ENCODE results near the gene NIPAL4. TPM values are rescaled to one million over a fixed set of nuclear protein-coding genes. Genes with fewer than 3 reads are reported as not detected.

The NIPAL4 gene
- total RNA-seq, 1 experiment from 2014 or later: 0.58 TPM

DNA sequence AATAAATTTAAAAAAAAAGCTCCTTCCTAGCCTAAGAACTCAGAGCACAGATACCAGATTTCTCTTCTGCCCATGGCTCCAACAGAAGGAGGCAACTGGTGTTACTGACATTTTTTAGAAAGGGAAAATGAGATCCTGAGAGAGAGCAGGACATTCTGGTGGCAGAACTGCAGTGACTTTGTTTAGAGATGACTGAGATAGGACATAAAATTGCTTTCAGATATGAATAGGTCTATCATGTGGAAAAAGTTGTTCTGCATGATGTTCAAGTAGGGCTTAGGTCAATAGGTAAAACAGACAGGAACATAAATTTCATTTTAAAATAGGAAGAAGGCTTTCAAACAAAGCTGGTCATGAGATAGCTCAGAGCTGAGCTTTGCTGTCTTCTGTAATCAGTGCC lies 49.6 kb downstream of the NIPAL4 start:
- in situ Hi-C loops (cut with HindIII; ENCODE audit: low sequenced_read_pairs): no loop called here
- DNase-seq (ENCODE audit: low spot score): no peak

DNA sequence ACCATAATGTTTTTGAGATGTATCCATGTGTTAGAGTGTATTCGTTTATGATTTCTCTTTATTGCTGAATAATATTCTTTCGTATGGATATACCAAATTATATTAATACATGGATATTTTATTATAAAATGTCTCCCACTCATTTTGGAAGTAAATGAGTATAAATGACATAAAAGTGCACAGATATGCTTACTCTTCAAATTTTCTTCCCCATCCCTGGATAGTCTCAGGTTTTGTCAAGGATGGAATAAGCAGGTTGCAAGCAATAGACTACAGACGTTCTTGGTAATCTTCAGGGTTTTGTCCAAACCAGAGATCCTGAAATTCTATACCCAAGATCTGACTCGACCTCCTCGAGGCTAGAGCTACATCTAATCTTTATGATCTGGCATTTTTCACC lies 50.7 kb downstream of the NIPAL4 start:
- DNase-seq (ENCODE audit: low spot score): no peak
- in situ Hi-C loops (cut with HindIII; ENCODE audit: low sequenced_read_pairs): no loop called here

DNA sequence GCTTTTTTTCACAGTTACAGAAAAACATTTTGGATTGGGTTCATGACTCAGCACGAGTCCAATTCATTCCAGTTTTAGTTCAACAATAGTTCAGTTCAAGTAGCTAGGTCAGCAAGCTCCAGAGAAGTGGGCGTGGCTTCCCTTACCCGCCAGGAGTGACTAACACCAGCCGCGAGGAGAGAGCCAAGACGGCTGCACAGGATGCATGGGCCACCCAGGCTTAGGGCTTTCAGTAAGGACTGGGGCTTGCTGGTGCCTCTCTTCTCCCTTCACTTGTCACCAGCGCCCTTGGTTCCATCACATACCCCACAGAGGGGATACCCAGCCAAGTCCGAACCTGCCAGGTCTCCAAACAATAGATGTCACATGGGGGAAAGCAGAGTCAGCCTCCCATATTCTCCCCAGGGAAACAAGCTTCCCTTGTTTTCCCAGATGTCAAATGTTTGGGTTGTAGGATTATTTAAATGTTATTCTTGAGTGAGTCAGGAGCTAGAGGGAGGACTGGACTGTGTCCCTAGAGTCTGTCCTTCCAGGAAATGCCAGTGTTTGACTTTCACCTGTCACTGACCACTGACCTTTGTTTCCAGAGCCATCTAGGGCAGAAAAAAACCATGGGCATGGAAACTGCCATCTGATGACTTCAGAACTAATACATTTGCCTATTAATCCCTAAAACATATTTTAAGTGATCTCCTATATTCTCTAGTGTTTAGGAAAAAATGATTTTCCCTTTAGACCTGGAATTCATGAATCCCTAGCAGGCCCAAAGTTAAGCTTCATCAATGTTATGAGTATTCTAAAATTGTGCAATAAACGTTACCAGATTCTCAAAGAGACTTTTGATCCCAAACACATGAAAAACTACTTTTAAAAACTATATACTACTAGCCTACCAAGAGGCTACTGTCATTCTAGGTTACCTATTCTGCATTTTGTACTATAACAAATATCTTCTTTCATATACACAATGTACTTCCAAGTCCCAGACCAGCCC lies 51.9 kb downstream of the NIPAL4 start:
- DNase-seq (ENCODE audit: low spot score): peak; percentile 43
- in situ Hi-C loops (cut with HindIII; ENCODE audit: low sequenced_read_pairs): no loop called here

DNA sequence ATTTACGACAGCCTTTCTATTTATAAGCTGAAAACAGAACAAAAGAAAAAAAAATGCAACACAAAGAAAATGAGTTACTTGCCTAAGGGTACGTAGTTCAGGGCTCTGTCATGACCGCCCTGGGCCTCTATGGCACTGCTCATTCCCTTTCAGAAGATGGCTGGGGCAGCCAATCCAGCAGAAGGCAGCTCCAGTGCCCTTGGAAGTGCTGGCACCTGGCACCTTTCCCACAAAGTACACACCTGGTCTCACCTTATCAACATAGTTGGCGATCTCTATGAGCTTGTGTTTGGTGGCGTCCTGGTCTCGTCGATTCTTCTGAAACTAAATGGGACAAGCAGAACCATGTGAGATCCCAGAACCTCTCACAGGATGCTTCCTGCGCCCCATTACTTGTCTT lies 53.2 kb downstream of the NIPAL4 start:
- in situ Hi-C loops (cut with HindIII; ENCODE audit: low sequenced_read_pairs): no loop called here
- no peak for DNase-seq (ENCODE audit: low spot score)

DNA sequence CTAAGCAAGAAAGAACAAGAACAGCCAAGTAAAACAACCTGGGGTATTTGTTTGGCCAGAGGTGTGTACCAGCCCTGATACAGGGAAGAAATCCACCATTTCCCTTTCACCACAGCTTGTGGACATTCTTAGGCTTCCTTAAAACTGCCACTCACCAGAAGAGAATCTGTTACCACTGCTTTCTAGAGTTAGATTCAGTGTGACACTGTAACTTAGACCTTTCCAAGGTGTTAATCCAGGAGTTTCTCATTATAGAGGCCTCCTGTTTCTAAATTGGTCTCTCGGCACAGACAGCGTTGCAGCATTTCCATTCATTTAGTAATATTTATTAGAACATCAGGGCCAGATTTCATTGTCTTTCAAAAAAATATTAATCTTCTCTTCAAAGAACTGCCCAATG lies 55.0 kb downstream of the NIPAL4 start:
- DNase-seq (ENCODE audit: low spot score): no peak
- in situ Hi-C loops (cut with HindIII; ENCODE audit: low sequenced_read_pairs): no loop called here

DNA sequence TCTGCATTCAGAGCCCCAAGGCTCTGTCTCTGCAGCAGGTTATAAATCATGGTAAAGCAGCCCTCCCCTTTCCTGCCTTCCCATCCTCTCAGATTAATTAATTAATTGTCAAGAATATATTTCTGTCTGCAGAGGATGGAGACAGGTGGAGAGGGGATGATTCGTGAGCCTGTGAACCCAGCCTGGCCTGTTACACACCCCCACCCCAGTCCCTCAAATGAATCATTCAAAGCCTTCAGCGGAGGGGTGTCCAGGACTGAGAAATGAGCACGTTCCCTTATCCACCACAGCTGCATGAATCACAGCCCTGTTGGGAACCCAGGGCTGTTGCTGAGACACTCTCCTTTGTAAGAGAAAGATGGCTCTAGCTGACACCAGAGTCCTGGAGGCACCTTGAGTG lies 56.0 kb downstream of the NIPAL4 start:
- DNase-seq (ENCODE audit: low spot score): no peak
- in situ Hi-C loops (cut with HindIII; ENCODE audit: low sequenced_read_pairs): no loop called here

DNA sequence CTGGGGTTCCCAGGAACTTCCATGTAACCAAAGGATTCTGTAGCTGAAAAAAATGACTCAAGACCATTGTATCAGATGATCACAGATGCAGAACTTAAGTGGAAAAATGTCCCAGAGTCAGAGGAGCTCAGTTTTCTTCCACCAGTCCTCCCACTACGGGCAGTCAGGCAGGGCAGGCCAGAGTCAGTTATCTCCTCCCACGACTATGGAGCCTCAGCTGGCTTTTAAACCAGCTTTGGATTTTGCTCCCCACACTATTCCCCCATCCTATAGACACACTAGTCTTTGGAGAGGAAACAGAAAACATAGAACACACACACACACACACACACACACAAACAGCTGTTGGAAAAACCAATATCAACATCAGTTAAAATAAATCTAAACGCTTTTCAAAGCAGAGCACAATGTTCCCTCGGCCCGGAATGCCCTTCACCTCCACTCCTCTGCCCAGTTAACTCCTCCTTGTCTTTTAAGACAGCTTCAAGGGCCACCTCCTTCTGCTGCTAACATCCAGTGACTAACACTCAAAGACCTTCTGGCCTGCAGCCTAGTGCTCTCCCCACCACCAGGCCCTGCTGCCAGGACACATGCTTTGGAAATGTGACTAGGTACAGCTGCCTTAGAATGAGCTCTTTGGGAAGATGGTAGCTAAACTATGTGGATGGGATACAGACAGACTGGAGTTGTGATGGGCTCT lies 56.8 kb downstream of the NIPAL4 start:
- in situ Hi-C loops (cut with HindIII; ENCODE audit: low sequenced_read_pairs): no loop called here
- DNase-seq (ENCODE audit: low spot score): no peak

DNA sequence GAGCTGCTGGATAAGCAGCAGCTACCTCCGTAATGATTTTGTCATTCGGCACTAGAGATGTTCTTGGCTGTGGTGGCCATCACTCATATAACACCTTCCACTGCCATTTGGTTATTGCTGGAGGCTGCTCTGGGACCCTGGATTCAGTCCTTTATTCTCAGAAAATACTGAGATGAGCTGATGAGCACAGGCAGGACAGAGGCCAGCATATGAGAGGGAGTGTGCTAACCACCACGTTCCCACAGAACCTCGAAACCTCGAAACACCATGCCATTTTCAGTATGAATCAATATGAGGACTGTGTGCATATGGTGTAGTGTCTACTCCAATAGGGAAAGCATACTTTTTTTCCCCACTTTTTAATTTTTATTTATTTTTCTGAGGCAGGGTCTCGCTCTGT lies 59.0 kb downstream of the NIPAL4 start:
- in situ Hi-C loops (cut with HindIII; ENCODE audit: low sequenced_read_pairs): no loop called here
- DNase-seq (ENCODE audit: low spot score): no peak

DNA sequence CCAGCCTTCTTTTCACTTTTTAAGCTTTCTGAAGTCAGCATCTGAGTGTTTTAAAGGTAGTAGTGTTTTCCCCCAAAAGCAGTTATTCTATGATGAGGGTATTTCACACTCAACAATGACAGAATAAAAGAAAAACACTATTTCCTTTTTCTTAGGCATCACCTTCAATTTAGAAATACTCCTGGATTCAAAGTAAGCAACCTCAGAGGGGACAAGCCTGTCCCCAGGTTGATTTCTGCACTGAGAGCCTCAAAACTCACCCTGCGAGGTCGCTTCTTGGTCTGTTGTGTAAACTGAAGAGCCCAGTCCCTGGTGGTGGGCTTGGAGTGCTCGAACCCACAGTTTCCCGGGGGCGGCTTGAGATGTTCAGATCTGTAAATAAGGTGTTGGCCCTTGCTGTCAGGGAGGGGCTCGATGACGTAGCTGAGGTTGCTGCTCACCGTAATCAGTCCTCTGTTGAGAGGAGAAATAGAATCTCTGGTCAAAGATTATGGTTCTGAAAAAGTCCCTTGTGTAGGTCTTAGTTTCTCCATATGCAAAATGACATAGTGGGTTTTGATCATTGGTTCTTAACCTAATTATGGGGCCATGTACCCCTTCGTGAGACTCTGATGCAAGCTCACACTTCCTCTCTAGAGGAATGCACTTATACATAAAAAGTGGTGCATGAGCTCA lies 59.7 kb downstream of the NIPAL4 start:
- DNase-seq (ENCODE audit: low spot score): no peak
- in situ Hi-C loops (cut with HindIII; ENCODE audit: low sequenced_read_pairs): no loop called here

DNA sequence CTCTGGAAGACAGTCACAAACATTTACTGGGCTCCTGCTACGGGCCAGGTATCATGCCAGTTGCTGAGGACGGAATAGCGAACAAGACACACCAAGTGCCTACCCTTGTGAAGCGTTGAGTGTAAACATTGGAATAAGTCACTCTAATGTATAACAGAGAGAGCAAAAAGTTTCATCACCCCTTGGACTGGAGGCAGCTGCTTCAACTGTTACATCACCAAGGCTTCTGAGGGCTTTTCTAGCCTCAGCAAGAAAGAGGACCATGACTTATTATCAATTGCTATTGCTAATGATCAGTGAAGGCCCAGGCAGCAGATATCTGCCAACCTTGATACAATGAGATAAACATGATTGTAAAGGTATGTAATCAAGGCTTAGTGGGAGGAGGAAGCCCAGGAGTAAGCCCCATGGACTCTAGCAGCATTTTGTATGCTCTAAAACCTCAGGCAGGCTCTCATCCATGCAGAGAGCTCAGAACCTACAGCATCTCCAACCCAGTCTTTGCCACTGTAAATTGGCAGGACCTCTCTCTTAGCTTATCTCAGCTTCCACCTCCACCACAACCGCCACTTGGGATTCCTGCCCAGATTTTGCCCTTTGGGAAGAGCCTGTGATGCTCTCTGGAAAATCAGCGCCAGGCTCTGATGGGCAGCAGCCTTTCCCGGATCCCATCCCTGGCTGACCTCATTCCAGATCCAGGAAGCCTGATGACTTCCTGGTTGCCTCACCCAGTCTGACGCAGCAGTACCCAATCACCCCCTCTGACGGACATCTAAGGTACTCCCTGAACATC lies 61.1 kb downstream of the NIPAL4 start:
- DNase-seq (ENCODE audit: low spot score): peak; percentile 81

DNA sequence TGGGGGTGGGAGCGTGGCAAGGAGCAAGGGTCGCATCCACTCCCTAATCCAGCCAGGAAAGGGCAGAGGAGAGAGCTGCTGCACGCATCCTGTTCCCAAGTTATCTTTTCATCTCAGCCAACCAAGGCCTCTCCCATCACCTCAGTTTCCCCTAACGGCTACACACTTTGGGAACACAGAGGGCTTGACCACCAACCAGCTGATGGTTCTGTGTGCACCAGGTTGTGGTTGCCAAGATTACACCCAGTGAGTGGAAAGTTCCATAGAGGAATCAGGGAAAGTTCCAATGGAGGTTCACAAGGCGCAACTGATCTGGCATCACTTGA lies 61.7 kb downstream of the NIPAL4 start:
- no peak for DNase-seq (ENCODE audit: low spot score)
- in situ Hi-C loops (cut with HindIII; ENCODE audit: low sequenced_read_pairs): no loop called here

More for the DNA sequence above, 61.1 kb downstream of the NIPAL4 start:
- in situ Hi-C loops (cut with HindIII; ENCODE audit: low sequenced_read_pairs): no loop called here

DNA sequence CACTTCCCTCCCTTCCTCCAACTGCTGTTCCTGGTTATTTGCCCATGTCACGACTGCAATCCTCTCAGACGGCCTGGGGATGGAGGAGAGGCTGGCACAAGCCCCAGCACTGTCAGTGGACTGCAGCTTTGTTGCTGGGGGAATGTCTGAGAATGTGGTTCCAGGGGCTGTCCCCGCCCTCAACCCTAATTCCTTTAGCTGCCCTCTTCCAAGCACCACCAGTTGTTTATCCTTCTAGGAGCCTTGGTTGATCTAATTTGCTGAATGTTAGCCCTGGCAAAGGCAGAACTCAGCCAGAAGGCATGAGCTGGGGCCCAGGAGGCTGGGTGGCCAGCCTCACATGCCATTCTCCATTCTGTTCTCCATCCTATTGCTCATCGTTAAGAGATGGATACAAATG lies 64.0 kb downstream of the NIPAL4 start:
- peak; percentile 37 for DNase-seq (ENCODE audit: low spot score)
- in situ Hi-C loops (cut with HindIII; ENCODE audit: low sequenced_read_pairs): no loop called here

Other genes starting within 250 kb of the NIPAL4 start
- 22.6 and 32.0 TPM in 2 replicates for gene CYFIP2, start 194.1 kb upstream of the NIPAL4 start, total RNA-seq (2014; rRNA removed; shearing (Covaris generic))
- gene ADAM19, start 115.6 kb downstream of the NIPAL4 start, total RNA-seq (2014; rRNA removed; shearing (Covaris generic)): 0.17 and 0.55 TPM in 2 replicates
- not detected in 2 replicates for gene SOX30, start 192.2 kb downstream of the NIPAL4 start, total RNA-seq (2014; rRNA removed; shearing (Covaris generic))
- gene C5orf52, start 211.3 kb downstream of the NIPAL4 start, total RNA-seq (2014; rRNA removed; shearing (Covaris generic)): not detected in 2 replicates